Astrocyte (in vitro differentiated cells and primary cell): ENCODE data around the gene TMED8. TPM values are rescaled to one million over a fixed set of nuclear protein-coding genes. Genes with fewer than 3 reads are reported as not detected.

ENCODE experiments used
- DNase-seq: peaks from one replicate; pipeline ENCODE4 v3.0.0-alpha.2; 2010; ENCODE audit warnings: low read depth
- FAIRE-seq: peaks from 2 replicates; lab custom pipeline; 2011; peaks lifted over from hg19 to GRCh38; lab: Jason Lieb, UNC
- H2AFZ ChIP-seq: 2 replicates; pipeline ENCODE4 v1.6.0; 2012; ENCODE audit warnings: low read depth, low read length, inconsistent platforms
- H3K27ac ChIP-seq: 2 replicates; pipeline ENCODE4 v1.5.1; 2011; ENCODE audit warnings: low read depth, low read length, inconsistent platforms
- H3K27me3 ChIP-seq: 2 replicates; pipeline ENCODE4 v1.6.0; 2011; ENCODE audit warnings: low read length, inconsistent platforms; ENCODE audit not compliant: insufficient read depth
- H3K36me3 ChIP-seq: 2 replicates; pipeline ENCODE4 v1.5.1; 2011; ENCODE audit warnings: low read length, inconsistent platforms; ENCODE audit not compliant: insufficient read depth
- H3K4me1 ChIP-seq: 2 replicates; pipeline ENCODE4 v1.5.1; 2011; ENCODE audit warnings: low read length, inconsistent platforms; ENCODE audit not compliant: insufficient read depth
- H3K4me2 ChIP-seq: 2 replicates; pipeline ENCODE4 v1.6.0; 2012; ENCODE audit warnings: low read length, inconsistent platforms
- H3K4me3 ChIP-seq: 2 replicates; pipeline ENCODE4 v1.5.1; 2011; ENCODE audit warnings: low read depth, mild to moderate bottlenecking, low read length, inconsistent platforms; ENCODE audit not compliant: insufficient read depth
- H3K79me2 ChIP-seq: 2 replicates; pipeline ENCODE4 v1.6.0; 2012; ENCODE audit warnings: mild to moderate bottlenecking, low read length, inconsistent platforms; ENCODE audit not compliant: insufficient read depth
- H3K9ac ChIP-seq: 2 replicates; pipeline ENCODE4 v1.6.0; 2012; ENCODE audit warnings: mild to moderate bottlenecking, low read length, inconsistent platforms
- H3K9me3 ChIP-seq: 2 replicates; pipeline ENCODE4 v1.5.1; 2012; ENCODE audit warnings: low read depth, mild to moderate bottlenecking, low read length, inconsistent platforms; ENCODE audit not compliant: insufficient read depth
- H4K20me1 ChIP-seq: 2 replicates; pipeline ENCODE4 v1.6.0; 2012; ENCODE audit warnings: low read length, inconsistent platforms; ENCODE audit not compliant: insufficient read depth
- H3K27ac Mint-ChIP-seq: one replicate; pipeline ENCODE4 v1.8.0; 2021; ENCODE audit warnings: mild to moderate bottlenecking, mixed read lengths; ENCODE audit not compliant: unreplicated experiment
- H3K27me3 Mint-ChIP-seq: one replicate; pipeline ENCODE4 v1.8.0; 2021; ENCODE audit warnings: low read depth, mixed read lengths; ENCODE audit not compliant: unreplicated experiment
- H3K36me3 Mint-ChIP-seq: one replicate; pipeline ENCODE4 v1.8.0; 2021; ENCODE audit warnings: low read depth, mixed read lengths; ENCODE audit not compliant: unreplicated experiment
- H3K4me1 Mint-ChIP-seq: one replicate; pipeline ENCODE4 v1.8.0; 2021; ENCODE audit warnings: low read depth, mixed read lengths; ENCODE audit not compliant: unreplicated experiment
- H3K4me3 Mint-ChIP-seq: one replicate; pipeline ENCODE4 v1.8.0; 2021; ENCODE audit warnings: mild to moderate bottlenecking, moderate library complexity, mixed read lengths; ENCODE audit not compliant: unreplicated experiment
- H3K9me3 Mint-ChIP-seq: one replicate; pipeline ENCODE4 v1.8.0; 2021; ENCODE audit warnings: mild to moderate bottlenecking, mixed read lengths; ENCODE audit not compliant: unreplicated experiment
- EZH2 ChIP-seq: IDR thresholded peaks from 2 replicates; pipeline ENCODE4 v1.6.1; 2012; ENCODE audit warnings: mild to moderate bottlenecking, low read length, inconsistent platforms; ENCODE audit not compliant: insufficient read depth
- total RNA-seq: library from RNA; stranded (reverse); gene quantifications from 2 replicates; pipeline ENCODE4 v1.2.1, GENCODE V29; 2021
- TF ChIP-seq, protein P1 (sequence below): IDR thresholded peaks from 2 replicates; pipeline ENCODE4 v1.5.1; 2011; ENCODE audit warnings: low read depth, mild to moderate bottlenecking, inconsistent platforms, low read length, moderate library complexity; ENCODE audit not compliant: insufficient read depth

The TMED8 gene
- total RNA-seq, 1 donor from 2014 or later, result 10.2 TPM

- H4K20me1 ChIP-seq, result peaks cover 36% of the 10 kb centered on the region
- H3K36me3 ChIP-seq, result no peaks in the 10 kb centered on the region
- no peak overlapping the region for H3K4me3 Mint-ChIP-seq
- no peaks in the 10 kb centered on the region for H3K27me3 Mint-ChIP-seq
- H3K27ac ChIP-seq, result no peak overlapping the region
- no peak overlapping the region for H2AFZ ChIP-seq
- peaks cover 34% of the 10 kb centered on the region for H3K4me1 Mint-ChIP-seq
- TF ChIP-seq, protein P1, sequence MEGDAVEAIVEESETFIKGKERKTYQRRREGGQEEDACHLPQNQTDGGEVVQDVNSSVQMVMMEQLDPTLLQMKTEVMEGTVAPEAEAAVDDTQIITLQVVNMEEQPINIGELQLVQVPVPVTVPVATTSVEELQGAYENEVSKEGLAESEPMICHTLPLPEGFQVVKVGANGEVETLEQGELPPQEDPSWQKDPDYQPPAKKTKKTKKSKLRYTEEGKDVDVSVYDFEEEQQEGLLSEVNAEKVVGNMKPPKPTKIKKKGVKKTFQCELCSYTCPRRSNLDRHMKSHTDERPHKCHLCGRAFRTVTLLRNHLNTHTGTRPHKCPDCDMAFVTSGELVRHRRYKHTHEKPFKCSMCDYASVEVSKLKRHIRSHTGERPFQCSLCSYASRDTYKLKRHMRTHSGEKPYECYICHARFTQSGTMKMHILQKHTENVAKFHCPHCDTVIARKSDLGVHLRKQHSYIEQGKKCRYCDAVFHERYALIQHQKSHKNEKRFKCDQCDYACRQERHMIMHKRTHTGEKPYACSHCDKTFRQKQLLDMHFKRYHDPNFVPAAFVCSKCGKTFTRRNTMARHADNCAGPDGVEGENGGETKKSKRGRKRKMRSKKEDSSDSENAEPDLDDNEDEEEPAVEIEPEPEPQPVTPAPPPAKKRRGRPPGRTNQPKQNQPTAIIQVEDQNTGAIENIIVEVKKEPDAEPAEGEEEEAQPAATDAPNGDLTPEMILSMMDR, result no peak
- TF ChIP-seq EZH2, result no peak
- no peak overlapping the region for H3K27ac Mint-ChIP-seq
- no peak for FAIRE-seq
- no peak for DNase-seq
- no peaks in the 10 kb centered on the region for H3K36me3 Mint-ChIP-seq
- no peaks in the 10 kb centered on the region for H3K27me3 ChIP-seq
- H3K9ac ChIP-seq, result peak overlapping the region; percentile 2
- peaks cover 28% of the 10 kb centered on the region for H3K4me1 ChIP-seq
- no peak overlapping the region for H3K4me3 ChIP-seq
- peaks cover 58% of the 10 kb centered on the region for H3K79me2 ChIP-seq
- H3K9me3 ChIP-seq, result no peaks in the 10 kb centered on the region
- no peaks in the 10 kb centered on the region for H3K9me3 Mint-ChIP-seq
- H3K4me2 ChIP-seq, result no peak overlapping the region
These were observed 58.8 kb downstream of the TMED8 start for GRCh38 chr14:77318006-77318553.

DNA sequence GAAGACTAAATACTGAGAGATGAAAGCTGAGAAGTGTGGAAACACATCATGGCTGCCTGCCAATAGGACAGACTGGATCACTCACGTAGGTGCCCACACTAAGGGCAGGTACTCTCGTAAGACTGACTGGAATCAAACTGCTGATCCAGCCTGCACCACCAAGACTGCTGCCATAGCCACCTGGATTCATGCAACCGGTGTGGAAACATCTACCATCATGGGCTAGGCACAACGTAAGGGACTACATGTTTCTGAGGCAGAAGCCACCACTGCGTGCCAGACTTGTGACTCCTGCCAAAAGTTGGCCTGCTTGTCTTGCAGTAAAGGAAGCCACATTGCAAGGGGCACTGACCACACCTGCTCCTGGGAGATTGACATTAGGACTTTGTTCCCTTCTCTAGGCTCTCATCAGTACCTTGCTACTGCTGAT is 60.0 kb downstream of the TMED8 start:
- peaks cover 40% of the 10 kb centered on the region for H3K4me1 Mint-ChIP-seq
- Histone ChIP-seq H3K27ac (no peak overlapping the region), H4K20me1 (peaks cover 36% of the 10 kb centered on the region), H3K79me2 (peaks cover 58% of the 10 kb centered on the region), H3K9ac (no peak overlapping the region), H3K4me3 (no peak overlapping the region), H3K9me3 (no peaks in the 10 kb centered on the region), H3K4me1 (peaks cover 22% of the 10 kb centered on the region), H3K27me3 (no peaks in the 10 kb centered on the region), H2AFZ (no peak overlapping the region), H3K4me2 (no peak overlapping the region), H3K36me3 (no peaks in the 10 kb centered on the region)
- FAIRE-seq (no peak), DNase-seq (no peak)
- TF ChIP-seq, protein P1, result no peak
- TF ChIP-seq EZH2, result no peak
- no peaks in the 10 kb centered on the region for H3K27me3 Mint-ChIP-seq
- H3K9me3 Mint-ChIP-seq, result no peaks in the 10 kb centered on the region
- H3K27ac Mint-ChIP-seq, result peak overlapping the region; percentile 55
- no peaks in the 10 kb centered on the region for H3K36me3 Mint-ChIP-seq
- H3K4me3 Mint-ChIP-seq, result no peak overlapping the region

DNA sequence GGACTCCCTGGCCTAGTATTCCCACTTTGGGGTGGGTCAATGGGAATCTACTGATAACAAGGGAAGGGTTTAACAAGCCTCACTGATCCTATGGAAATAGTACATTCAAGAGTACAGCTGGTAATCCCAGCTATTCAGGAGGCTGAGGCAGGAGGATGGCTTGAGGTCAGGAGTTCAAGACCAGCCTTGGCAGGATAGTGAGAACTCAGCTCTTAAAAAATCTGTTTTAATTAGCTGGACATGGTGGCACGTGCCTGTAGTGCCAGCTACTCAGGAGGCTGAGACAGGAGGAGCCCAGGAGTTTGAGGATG is 60.7 kb downstream of the TMED8 start:
- no peak for FAIRE-seq
- peaks cover 40% of the 10 kb centered on the region for H3K4me1 Mint-ChIP-seq
- no peaks in the 10 kb centered on the region for H3K36me3 Mint-ChIP-seq
- peaks cover 62% of the 10 kb centered on the region for H3K79me2 ChIP-seq
- H3K4me2 ChIP-seq, result no peak overlapping the region
- H3K27ac ChIP-seq, result no peak overlapping the region
- H2AFZ ChIP-seq, result no peak overlapping the region
- TF ChIP-seq, protein P1, result no peak
- TF ChIP-seq EZH2, result no peak
- no peaks in the 10 kb centered on the region for H3K27me3 Mint-ChIP-seq
- no peaks in the 10 kb centered on the region for H3K9me3 Mint-ChIP-seq
- no peaks in the 10 kb centered on the region for H3K9me3 ChIP-seq
- no peak overlapping the region for H3K4me3 ChIP-seq
- no peak overlapping the region for H3K9ac ChIP-seq
- H3K4me1 ChIP-seq, result peaks cover 20% of the 10 kb centered on the region
- H3K4me3 Mint-ChIP-seq, result no peak overlapping the region
- no peak overlapping the region for H3K27ac Mint-ChIP-seq
- DNase-seq, result no peak
- H3K36me3 ChIP-seq, result no peaks in the 10 kb centered on the region
- H3K27me3 ChIP-seq, result no peaks in the 10 kb centered on the region
- H4K20me1 ChIP-seq, result peaks cover 36% of the 10 kb centered on the region
